GM21526 (cell line): ENCODE measurements around the gene AGPAT3.
"Not testable (repeated sequence)": the region's sequence is repeated elsewhere in the genome, so short reads cannot be mapped to it uniquely, and the experiment has no call there.

Experiments used
- ATAC-seq: cut with Tn5 transposase; IDR thresholded peaks from one replicate; pipeline ENCODE4 v1.9.1; 2021; ENCODE audit warnings: moderate library complexity; ENCODE audit not compliant: unreplicated experiment, low FRiP score

The AGPAT3 gene

GRCh38 chr21:43880111-43880985 lies 15.3 kb downstream of the AGPAT3 start:
- ATAC-seq, result no peak

GRCh38 chr21:43881283-43881682 lies 16.3 kb downstream of the AGPAT3 start:
- ATAC-seq, result no peak

GRCh38 chr21:43881935-43882334 lies 16.9 kb downstream of the AGPAT3 start:
- no peak for ATAC-seq

GRCh38 chr21:43882952-43883545 lies 18.0 kb downstream of the AGPAT3 start:
- no peak for ATAC-seq

- no peak for ATAC-seq
Measured at GRCh38 chr21:43884012-43884860, 19.2 kb downstream of the AGPAT3 start.

GRCh38 chr21:43884861-43885417 lies 19.9 kb downstream of the AGPAT3 start:
- ATAC-seq, result no peak

- ATAC-seq, result no peak
Measured at GRCh38 chr21:43885721-43886120, 20.7 kb downstream of the AGPAT3 start.

- no peak for ATAC-seq
Measured at GRCh38 chr21:43886565-43886964, 21.5 kb downstream of the AGPAT3 start.

- no peak for ATAC-seq
Measured at GRCh38 chr21:43889069-43889468, 24.0 kb downstream of the AGPAT3 start.

GRCh38 chr21:43890042-43890441 lies 25.0 kb downstream of the AGPAT3 start:
- no peak for ATAC-seq

GRCh38 chr21:43892334-43892733 lies 27.3 kb downstream of the AGPAT3 start:
- no peak for ATAC-seq

GRCh38 chr21:43892984-43893535 lies 28.0 kb downstream of the AGPAT3 start:
- ATAC-seq, result no peak

- no peak for ATAC-seq
Measured at GRCh38 chr21:43893536-43894205, 28.6 kb downstream of the AGPAT3 start.

- ATAC-seq, result no peak
Measured at GRCh38 chr21:43894206-43894577, 29.2 kb downstream of the AGPAT3 start.

GRCh38 chr21:43895196-43895595 lies 30.2 kb downstream of the AGPAT3 start:
- ATAC-seq, result no peak

GRCh38 chr21:43896696-43897299 lies 31.8 kb downstream of the AGPAT3 start:
- not testable (repeated sequence) for ATAC-seq

GRCh38 chr21:43899307-43900077 lies 34.5 kb downstream of the AGPAT3 start:
- ATAC-seq, result no peak

GRCh38 chr21:43900078-43900385 lies 35.0 kb downstream of the AGPAT3 start:
- ATAC-seq, result no peak

GRCh38 chr21:43900690-43901089 lies 35.7 kb downstream of the AGPAT3 start:
- ATAC-seq, result no peak
